Epithelial cell of esophagus (primary cell): ENCODE measurements around the gene MYO18B.

Experiments
- DNase-seq: peaks from one replicate; pipeline ENCODE4 v3.0.0; 2010; ENCODE audit warnings: low read depth
- H3K4me3 ChIP-seq: 2 replicates; pipeline ENCODE4 v1.5.1; 2011; ENCODE audit warnings: mild to moderate bottlenecking, low read length, control low read depth
- TF ChIP-seq, protein P1 (sequence below): IDR thresholded peaks from 2 replicates; pipeline ENCODE4 v1.5.1; 2011; ENCODE audit warnings: low read depth, mild to moderate bottlenecking, low read length, control low read depth, inconsistent platforms; ENCODE audit not compliant: insufficient read depth; ENCODE audit errors: missing control alignments

The MYO18B gene

DNA sequence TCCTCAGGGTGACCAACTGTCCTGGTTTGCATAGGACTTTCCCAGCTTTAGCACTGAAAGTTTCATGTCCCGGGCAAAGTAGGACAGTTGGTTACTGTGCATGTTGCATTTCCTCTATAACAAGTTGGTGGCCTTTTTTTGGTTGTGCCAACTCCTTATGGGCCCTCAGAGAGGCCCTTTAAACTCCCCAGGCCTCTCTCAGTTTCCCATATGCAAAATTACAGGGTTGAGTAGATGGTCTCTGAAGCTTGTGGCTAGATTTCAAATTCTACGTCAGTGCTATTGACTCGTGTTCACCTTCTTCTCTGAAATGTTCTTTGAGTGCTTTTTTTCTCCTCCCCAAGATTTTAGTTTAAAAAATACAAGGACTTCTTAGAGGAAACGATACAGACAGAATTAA, 92.5 kb downstream of the MYO18B start:
- H3K4me3 ChIP-seq: no peak overlapping the region
- no peak for DNase-seq
- TF ChIP-seq, protein P1, sequence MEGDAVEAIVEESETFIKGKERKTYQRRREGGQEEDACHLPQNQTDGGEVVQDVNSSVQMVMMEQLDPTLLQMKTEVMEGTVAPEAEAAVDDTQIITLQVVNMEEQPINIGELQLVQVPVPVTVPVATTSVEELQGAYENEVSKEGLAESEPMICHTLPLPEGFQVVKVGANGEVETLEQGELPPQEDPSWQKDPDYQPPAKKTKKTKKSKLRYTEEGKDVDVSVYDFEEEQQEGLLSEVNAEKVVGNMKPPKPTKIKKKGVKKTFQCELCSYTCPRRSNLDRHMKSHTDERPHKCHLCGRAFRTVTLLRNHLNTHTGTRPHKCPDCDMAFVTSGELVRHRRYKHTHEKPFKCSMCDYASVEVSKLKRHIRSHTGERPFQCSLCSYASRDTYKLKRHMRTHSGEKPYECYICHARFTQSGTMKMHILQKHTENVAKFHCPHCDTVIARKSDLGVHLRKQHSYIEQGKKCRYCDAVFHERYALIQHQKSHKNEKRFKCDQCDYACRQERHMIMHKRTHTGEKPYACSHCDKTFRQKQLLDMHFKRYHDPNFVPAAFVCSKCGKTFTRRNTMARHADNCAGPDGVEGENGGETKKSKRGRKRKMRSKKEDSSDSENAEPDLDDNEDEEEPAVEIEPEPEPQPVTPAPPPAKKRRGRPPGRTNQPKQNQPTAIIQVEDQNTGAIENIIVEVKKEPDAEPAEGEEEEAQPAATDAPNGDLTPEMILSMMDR: no peak

DNA sequence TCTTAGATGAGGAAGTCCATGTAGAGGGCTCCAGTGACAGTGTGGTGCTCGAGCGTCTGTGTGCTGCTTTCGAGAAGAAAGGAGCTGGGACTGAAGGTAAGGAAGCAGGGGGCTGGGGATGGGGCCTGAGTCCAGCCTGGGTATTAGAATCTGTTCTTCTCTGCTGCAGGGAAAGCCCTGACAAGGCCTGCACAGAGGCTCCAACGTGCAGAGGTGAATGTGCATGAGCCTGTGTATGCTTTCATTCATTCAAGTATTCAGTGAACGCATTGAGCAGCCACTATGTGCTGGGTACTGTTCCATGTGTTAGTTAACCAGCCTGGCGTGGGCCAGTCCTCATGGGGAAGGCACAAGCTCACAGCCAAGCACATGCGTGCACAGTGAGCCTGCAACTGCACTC, 93.4 kb downstream of the MYO18B start:
- TF ChIP-seq, protein P1: no peak
- DNase-seq: no peak
- H3K4me3 ChIP-seq: no peak overlapping the region

DNA sequence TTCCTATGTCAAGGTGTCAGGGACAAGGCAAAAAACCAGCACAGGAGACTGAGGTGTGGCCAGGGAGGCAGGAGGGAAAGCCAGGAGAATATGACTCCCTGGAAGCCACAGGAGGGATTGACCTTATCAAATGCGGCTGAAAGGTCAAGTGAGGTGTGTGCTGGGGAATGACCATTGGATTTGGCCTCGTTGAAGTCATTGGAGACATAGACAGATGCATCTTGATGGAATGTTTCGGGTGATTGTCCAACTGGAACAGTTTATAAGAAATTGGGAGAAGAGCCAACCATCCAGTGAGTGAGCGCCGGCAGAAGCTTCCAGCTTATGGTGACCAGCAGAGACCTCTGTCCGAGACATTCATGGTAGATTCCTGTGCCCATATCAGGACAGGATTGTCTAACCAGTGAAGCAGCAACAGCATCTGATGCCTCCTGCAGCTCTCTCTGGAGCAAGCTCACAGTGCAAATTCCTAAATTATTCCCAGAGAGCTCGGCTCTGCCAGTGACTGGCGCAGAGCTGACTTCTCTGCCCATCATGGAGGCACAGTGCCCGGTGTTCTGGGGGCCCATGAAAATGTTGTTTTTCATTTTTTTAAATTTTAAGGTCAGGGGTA, 95.4 kb downstream of the MYO18B start:
- H3K4me3 ChIP-seq: no peak overlapping the region
- TF ChIP-seq, protein P1: no peak
- DNase-seq: no peak

DNA sequence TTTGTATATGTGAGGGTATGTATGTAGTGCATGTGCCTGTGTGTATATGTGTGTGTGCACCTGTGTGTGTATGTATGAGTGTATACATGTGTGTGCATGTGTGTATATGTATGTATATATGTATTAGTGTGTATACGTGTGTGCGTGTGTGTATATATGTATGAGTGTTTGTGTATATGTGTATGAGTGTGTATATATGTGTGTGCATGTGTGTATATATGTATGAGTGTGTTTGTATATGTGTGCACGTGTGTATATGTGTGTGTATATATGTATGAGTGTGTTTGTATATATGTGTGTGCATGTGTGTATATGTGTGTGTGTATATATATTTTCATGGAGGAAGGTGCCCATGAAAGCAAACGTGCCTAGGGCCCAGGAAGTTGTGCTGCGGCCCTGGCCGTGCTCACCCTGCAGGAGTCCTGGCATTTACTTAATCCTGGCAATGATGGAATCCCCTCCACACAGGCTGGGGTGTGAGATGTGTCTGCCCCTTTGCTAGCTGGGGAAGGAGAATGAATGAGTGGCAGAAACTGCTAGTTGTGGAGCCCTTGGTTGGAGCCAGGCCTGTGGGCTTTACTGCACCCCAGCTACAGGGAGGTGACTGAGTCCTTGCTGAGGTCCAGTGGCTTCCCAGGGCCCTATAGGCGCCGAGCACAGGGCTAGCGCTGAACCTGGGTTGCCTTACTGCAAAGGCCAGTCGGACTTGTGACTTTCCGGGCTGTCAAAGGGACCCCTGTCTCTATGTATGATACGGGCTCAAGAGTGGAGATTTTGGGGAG, 97.2 kb downstream of the MYO18B start:
- H3K4me3 ChIP-seq: no peak overlapping the region

DNA sequence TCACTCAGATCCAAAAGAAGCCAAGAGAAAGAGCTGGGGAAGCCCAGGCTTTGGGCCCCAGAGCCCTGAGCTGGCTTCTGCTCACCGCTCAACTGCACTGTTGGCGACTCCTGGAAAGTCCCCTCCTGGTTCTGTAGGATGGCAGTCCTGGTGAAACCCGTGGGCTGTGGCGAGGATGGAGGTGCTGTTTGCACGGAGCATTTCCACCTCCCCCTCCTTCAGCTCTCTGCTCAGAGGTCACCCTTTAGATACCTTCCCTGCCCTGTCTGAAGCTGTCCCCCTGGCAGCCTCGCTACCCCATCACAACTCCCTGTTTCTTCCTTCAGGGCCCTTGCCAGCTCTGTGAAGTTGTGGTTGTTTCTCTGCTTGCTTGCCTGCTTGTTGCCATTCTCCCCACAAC, 97.8 kb downstream of the MYO18B start:
- no peak overlapping the region for H3K4me3 ChIP-seq
- TF ChIP-seq, protein P1: no peak
- DNase-seq: no peak

More for the DNA sequence above, 97.2 kb downstream of the MYO18B start:
- DNase-seq: no peak
- TF ChIP-seq, protein P1: no peak

DNA sequence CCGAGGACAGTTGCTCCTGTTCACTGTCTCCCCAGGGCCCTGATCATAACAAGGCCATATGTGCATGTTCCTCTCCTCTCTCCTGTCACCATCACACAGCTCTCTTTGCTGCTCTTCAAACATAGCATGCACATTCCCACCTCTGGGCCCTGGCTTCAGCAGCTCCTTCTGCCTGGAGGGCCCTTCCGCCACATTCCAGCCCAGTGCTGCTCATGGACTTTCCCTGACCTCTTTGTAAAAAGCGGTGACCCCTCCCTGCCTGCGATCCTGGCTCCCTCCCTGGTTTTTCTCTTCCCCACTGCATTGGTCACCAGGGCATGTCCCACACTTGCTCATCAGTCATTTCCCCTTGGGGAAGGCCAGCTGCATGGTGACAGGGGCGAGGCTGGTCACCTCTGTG, 98.2 kb downstream of the MYO18B start:
- TF ChIP-seq, protein P1: no peak
- no peak overlapping the region for H3K4me3 ChIP-seq
- DNase-seq: no peak
